GM12892 (cell line): ENCODE measurements around the gene CEP55.

Source experiments
- DNase-seq: peaks from one replicate; pipeline ENCODE4 v3.0.0; 2011; ENCODE audit not compliant: insufficient read length
- FAIRE-seq: peaks from 2 replicates; lab custom pipeline; 2011; peaks lifted over from hg19 to GRCh38; lab: Jason Lieb, UNC
- POLR2A ChIP-seq: IDR thresholded peaks from 2 replicates; pipeline ENCODE4 v1.6.1; 2011; ENCODE audit warnings: low read depth, low read length, control low read depth
- POLR2AphosphoS5 ChIP-seq: IDR thresholded peaks from 2 replicates; pipeline ENCODE4 v1.6.1; 2011; ENCODE audit warnings: low read depth, low read length, control low read depth
- TAF1 ChIP-seq: IDR thresholded peaks from 2 replicates; pipeline ENCODE4 v1.6.1; 2011; ENCODE audit warnings: low read depth, mild to moderate bottlenecking, control low read depth, low read length, borderline replicate concordance

CEP55 gene

GRCh38 chr10:93554760-93555432 lies 58.5 kb downstream of the CEP55 start:
- DNase-seq (peak; percentile 35), FAIRE-seq (peak; percentile 81)

GRCh38 chr10:93559490-93559889 lies 63.1 kb downstream of the CEP55 start:
- no peak for TF ChIP-seq TAF1
- TF ChIP-seq POLR2AphosphoS5, result no peak
- TF ChIP-seq POLR2A, result no peak
- no peak for FAIRE-seq
- no peak for DNase-seq

More at GRCh38 chr10:93554760-93555432, 58.5 kb downstream of the CEP55 start:
- TF ChIP-seq POLR2AphosphoS5 (no peak), POLR2A (no peak), TAF1 (no peak)

GRCh38 chr10:93560541-93560940 lies 64.1 kb downstream of the CEP55 start:
- TF ChIP-seq POLR2AphosphoS5 (no peak), POLR2A (no peak), TAF1 (no peak)
- no peak for FAIRE-seq

GRCh38 chr10:93565446-93565845 lies 69.0 kb downstream of the CEP55 start:
- no peak for TF ChIP-seq POLR2AphosphoS5
- no peak for TF ChIP-seq POLR2A
- no peak for TF ChIP-seq TAF1
- DNase-seq (no peak), FAIRE-seq (no peak)

More at GRCh38 chr10:93560541-93560940, 64.1 kb downstream of the CEP55 start:
- DNase-seq, result no peak

- TF ChIP-seq TAF1 (no peak), POLR2A (no peak), POLR2AphosphoS5 (no peak)
- DNase-seq (no peak), FAIRE-seq (no peak)
These were observed 70.2 kb downstream of the CEP55 start, which contains the start of gene FFAR4 for GRCh38 chr10:93566435-93567276. Gene FFAR4, plus strand, starts transcription at chr10:93566665. Its CDS starts 56 bp downstream, at chr10:93566721.

GRCh38 chr10:93567277-93568104 lies 71.1 kb downstream of the CEP55 start:
- DNase-seq (no peak), FAIRE-seq (no peak)
- TF ChIP-seq POLR2AphosphoS5 (no peak), POLR2A (no peak), TAF1 (no peak)

- FAIRE-seq, result no peak
- DNase-seq, result no peak
- TF ChIP-seq POLR2AphosphoS5 (no peak), POLR2A (no peak), TAF1 (no peak)
These were observed 71.6 kb downstream of the CEP55 start for GRCh38 chr10:93568105-93568390.

- FAIRE-seq (no peak), DNase-seq (no peak)
- TF ChIP-seq TAF1 (no peak), POLR2AphosphoS5 (no peak), POLR2A (no peak)
These were observed 74.0 kb downstream of the CEP55 start for GRCh38 chr10:93570383-93570782.

- FAIRE-seq, result no peak
- DNase-seq, result no peak
- TF ChIP-seq POLR2A (no peak), POLR2AphosphoS5 (no peak), TAF1 (no peak)
These were observed 76.2 kb downstream of the CEP55 start for GRCh38 chr10:93572606-93573005.

- no peak for FAIRE-seq
- TF ChIP-seq POLR2A, result no peak
- no peak for TF ChIP-seq TAF1
- DNase-seq, result no peak
These were observed 76.9 kb downstream of the CEP55 start for GRCh38 chr10:93573051-93573909.
